Thyroid gland (tissue), 4 donors: ENCODE measurements around the gene MRAP. TPM values are rescaled to one million over a fixed set of nuclear protein-coding genes. Genes with fewer than 3 reads are reported as not detected.

ENCODE experiments used
- DNase-seq, 2 donors: peaks; one replicate each; pipeline ENCODE4 v3.0.0-alpha.2; 2019
- H3K27ac ChIP-seq, 3 donors: fragments of 200-600 bp; sonication (generic); 1 replicate in 2 of 3; 2 replicates in 1 of 3; pipeline ENCODE4 v1.5.1; 2016 to 2019; ENCODE audit warnings: mild to moderate bottlenecking in 1 of 3, moderate library complexity in 1 of 3
- H3K27me3 ChIP-seq: fragments of 200-600 bp; sonication (generic); one replicate; pipeline ENCODE4 v1.5.1; 2019
- H3K36me3 ChIP-seq, 2 donors: fragments of 200-600 bp; sonication (generic); one replicate each; pipeline ENCODE4 v1.5.1; 2016 to 2019
- H3K4me1 ChIP-seq, 2 donors: fragments of 200-600 bp; sonication (generic); one replicate each; pipeline ENCODE4 v1.5.1; 2017 to 2019
- H3K4me3 ChIP-seq, 3 donors: fragments of 200-600 bp; sonication (generic); replicated peaks in 1 of 3; 1 replicate in 2 of 3; 2 replicates in 1 of 3; pipeline ENCODE4 v1.5.1; 2016; ENCODE audit warnings: mild to moderate bottlenecking in 1 of 3
- H3K9me3 ChIP-seq: fragments of 200-600 bp; sonication (generic); one replicate; pipeline ENCODE4 v1.5.1; 2017
- POLR2A ChIP-seq, 2 donors: fragments of 450-650 bp; IDR thresholded peaks; one replicate each; pipeline ENCODE4 v1.6.1; 2017; ENCODE audit warnings: antibody characterized with exemption in 2 of 2, mild to moderate bottlenecking in 2 of 2, moderate library complexity in 1 of 2
- WGBS, 2 donors: methylation state at CpG; one replicate each; pipeline ENCODE4 v1.1.5; 2017; 5-methylcytosine and 5-hydroxymethylcytosine counted together
- intact Hi-C: fragments of 100-400 bp; cut with DNase I; formaldehyde crosslinking; loops from one replicate; pipeline ENCODE4 v1.15.1; 2023
- total RNA-seq, 4 donors: library from RNA; depleted of rRNA; stranded (reverse); fragments of >200 nt; gene quantifications; one replicate each; pipeline ENCODE4 v1.2.3, GENCODE V29; 2016
- TF ChIP-seq, protein P1 (sequence below), 6 experiments: fragments of 200-600 bp in 3 of 6; fragments of 450-650 bp in 3 of 6; sonication (generic) in 3 of 6; IDR thresholded peaks; one replicate each; pipeline ENCODE4 v1.5.1; 2016 to 2019; ENCODE audit warnings: antibody characterized with exemption in 6 of 6, mild to moderate bottlenecking in 2 of 6, inconsistent platforms in 1 of 6, moderate library complexity in 1 of 6

MRAP gene
- not detected for total RNA-seq

DNA sequence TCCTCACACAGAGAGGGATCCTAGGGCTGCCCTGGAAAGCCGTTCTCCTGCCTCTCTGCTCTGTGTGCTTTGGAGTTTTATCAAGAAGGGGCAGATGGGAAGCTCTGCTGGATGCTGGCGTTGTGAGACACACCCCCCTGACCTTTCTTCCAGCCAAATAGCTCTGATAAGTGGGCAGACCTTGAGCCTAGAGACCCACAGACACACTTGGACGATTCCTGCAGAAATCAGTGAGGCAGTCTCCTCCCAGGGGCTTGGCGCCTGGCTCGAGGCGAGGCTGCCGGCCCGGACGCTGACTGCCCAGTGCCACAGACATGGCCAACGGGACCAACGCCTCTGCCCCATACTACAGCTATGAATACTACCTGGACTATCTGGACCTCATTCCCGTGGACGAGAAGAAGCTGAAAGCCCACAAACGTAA lies at the start of gene MRAP:
MRAP (plus strand) TSS at position 198 of the 424 bp plus-strand sequence; CDS start at position 315, 117 bp downstream.
- no peak for TF ChIP-seq POLR2A (IDR thresholded peaks at IDR 0.05)
- TF ChIP-seq, protein P1, sequence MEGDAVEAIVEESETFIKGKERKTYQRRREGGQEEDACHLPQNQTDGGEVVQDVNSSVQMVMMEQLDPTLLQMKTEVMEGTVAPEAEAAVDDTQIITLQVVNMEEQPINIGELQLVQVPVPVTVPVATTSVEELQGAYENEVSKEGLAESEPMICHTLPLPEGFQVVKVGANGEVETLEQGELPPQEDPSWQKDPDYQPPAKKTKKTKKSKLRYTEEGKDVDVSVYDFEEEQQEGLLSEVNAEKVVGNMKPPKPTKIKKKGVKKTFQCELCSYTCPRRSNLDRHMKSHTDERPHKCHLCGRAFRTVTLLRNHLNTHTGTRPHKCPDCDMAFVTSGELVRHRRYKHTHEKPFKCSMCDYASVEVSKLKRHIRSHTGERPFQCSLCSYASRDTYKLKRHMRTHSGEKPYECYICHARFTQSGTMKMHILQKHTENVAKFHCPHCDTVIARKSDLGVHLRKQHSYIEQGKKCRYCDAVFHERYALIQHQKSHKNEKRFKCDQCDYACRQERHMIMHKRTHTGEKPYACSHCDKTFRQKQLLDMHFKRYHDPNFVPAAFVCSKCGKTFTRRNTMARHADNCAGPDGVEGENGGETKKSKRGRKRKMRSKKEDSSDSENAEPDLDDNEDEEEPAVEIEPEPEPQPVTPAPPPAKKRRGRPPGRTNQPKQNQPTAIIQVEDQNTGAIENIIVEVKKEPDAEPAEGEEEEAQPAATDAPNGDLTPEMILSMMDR (IDR thresholded peaks at IDR 0.05) = no peak
- Histone ChIP-seq H3K9me3 (no peaks in the 10 kb centered on the region), H3K27me3 (no peaks in the 10 kb centered on the region), H3K36me3 (no peaks in the 10 kb centered on the region), H3K4me1 (no peaks in the 10 kb centered on the region), H3K4me3 (no peak within 1 kb of the TSS), H3K27ac (no peak within 1 kb of the TSS)
- WGBS, 2 donors = 75 to 78% methylated on average over 7 to 13 of the region's 14 CpGs
- no peak for DNase-seq
- intact Hi-C loops = no loop called here

DNA sequence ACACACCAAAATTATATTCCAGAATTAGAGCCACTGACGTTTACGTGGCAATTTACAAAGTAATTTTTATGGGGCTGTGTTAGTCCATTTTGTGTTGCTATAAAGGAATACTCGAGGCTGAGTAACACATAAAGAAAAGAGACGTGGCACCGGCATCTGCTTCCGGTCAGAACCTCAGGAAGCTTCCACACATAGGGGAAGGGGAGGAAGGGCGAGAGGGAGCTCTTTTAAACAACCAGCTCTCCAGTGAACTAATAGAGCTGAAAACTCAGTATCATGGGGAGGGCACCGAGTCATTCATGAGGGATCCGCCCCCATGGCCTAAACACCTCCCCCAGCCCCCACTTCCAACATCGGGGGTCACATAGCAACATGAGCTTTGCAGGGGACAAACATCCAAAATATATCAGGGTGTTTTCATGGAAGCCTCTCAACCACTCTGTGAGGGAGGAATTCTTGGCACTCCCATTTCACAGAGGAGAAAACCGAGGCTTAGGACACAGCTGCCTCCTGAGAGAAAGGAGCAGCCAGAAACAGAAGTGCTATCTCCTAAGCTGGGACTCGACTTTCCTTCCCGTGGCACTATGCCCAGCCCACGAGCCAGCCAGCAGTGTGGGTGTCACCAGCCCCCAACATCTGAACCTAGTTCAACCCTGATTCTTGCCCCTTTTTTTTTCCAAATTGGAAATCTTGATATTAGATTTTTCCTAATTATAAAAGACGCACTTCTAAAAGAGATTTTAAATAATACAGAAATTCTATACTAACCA lies 49.0 kb upstream of the MRAP start:
- 77 to 83% methylated on average over 15 of the region's 15 CpGs for WGBS, 2 donors

DNA sequence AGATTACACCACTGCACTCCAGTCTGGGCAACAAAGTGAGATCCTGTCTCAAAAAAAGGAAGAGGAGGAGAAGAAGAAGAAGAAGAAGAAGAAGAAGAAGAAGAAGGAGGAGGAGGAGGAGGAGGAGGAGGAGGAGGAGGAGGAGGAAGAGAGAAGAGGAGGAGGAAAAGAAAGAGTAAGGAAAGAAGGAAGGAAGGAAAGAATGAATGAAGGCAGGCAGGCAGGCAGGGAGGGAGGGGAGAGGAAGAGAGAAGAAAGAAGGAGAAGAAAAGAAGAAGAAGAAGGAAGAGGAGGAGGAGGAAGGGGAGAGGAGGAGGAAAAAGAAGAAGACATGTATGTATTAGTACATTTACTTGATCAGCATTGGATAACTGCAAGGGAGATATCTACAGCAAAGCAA lies 46.5 kb upstream of the MRAP start:
- no peaks in the 10 kb centered on the region for H3K36me3 ChIP-seq
- H3K27me3 ChIP-seq = no peaks in the 10 kb centered on the region
- DNase-seq = no peak
- H3K4me3 ChIP-seq = no peak overlapping the region
- TF ChIP-seq POLR2A (IDR thresholded peaks at IDR 0.05) = no peak
- TF ChIP-seq, protein P1 (IDR thresholded peaks at IDR 0.05) = no peak
- intact Hi-C loops = loop anchor here (10.0 kb wide), 1 partner anchor 467 kb away; no protein-coding TSS in a partner anchor
- peaks cover 8 to 12% of the 10 kb centered on the region in 2 donors for H3K4me1 ChIP-seq
- H3K27ac ChIP-seq = no peak overlapping the region
- no peaks in the 10 kb centered on the region for H3K9me3 ChIP-seq

More for the DNA sequence above, 49.0 kb upstream of the MRAP start:
- H3K9me3 ChIP-seq = no peaks in the 10 kb centered on the region
- H3K4me1 ChIP-seq = no peaks in the 10 kb centered on the region
- H3K27me3 ChIP-seq = no peaks in the 10 kb centered on the region
- no peaks in the 10 kb centered on the region for H3K36me3 ChIP-seq
- H3K27ac ChIP-seq = no peak overlapping the region
- H3K4me3 ChIP-seq = no peak overlapping the region
- TF ChIP-seq, protein P1 (IDR thresholded peaks at IDR 0.05) = no peak
- no peak for TF ChIP-seq POLR2A (IDR thresholded peaks at IDR 0.05)
- intact Hi-C loops = loop anchor here (10.0 kb wide), 1 partner anchor 465 kb away; no protein-coding TSS in a partner anchor
- DNase-seq = no peak

DNA sequence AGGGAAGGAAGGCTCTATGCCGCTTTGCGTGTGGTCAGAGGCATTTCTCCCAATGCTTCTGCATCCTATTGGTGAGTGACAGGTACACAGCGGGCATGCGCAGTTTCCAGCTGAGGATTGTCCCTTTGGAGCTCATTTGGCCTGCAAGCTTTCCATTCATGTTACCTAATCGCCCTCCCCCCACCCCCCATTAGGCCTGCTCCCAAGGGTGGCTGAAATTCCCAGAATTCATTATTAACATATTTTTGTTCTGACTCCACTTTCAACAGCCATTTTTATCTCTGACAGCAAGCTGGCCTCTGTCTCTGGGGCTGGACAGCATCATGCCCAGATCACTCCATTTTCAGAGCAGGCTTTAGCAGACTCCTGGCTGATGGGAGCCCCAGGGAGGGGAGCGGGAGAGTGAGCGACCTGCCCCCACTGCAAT lies 45.4 kb upstream of the MRAP start:
- Histone ChIP-seq H3K9me3 (no peaks in the 10 kb centered on the region), H3K27me3 (no peaks in the 10 kb centered on the region), H3K4me1 (peaks cover 8 to 14% of the 10 kb centered on the region in 2 donors), H3K36me3 (no peaks in the 10 kb centered on the region), H3K27ac (no peak overlapping the region), H3K4me3 (no peak overlapping the region)
- WGBS, 2 donors = 70 to 79% methylated on average over 6 to 7 of the region's 7 CpGs
- no peak for TF ChIP-seq POLR2A (IDR thresholded peaks at IDR 0.05)
- intact Hi-C loops = loop anchor here (10.0 kb wide), 1 partner anchor 468 kb away; no protein-coding TSS in a partner anchor
- no peak for DNase-seq

DNA sequence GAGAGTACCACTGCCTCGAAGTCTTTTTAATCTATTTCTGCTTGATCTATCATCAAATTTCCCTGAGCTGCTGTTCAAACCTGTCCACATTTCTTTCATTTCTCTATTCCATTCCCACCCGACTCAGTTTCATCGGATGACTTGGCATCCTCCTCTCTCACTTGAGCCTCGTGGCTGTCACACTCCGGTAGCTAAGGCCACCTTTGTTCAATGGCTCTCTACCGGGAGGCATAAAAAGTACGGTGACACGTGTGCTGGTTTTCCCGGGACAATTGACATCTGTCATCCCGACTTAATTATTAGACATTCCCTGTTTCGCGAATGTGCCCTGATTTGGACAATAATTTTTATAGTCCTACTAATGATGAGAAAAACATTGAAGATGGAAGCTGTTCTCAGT lies 42.4 kb upstream of the MRAP start:
- H3K9me3 ChIP-seq = no peaks in the 10 kb centered on the region
- H3K4me3 ChIP-seq = no peak overlapping the region
- 35 to 40% methylated on average over 12 of the region's 12 CpGs for WGBS, 2 donors
- peak overlapping the region in 1 of 3 donors; percentile 6 for H3K27ac ChIP-seq
- peak; percentile 56 to 70 for DNase-seq
- no peak for TF ChIP-seq POLR2A (IDR thresholded peaks at IDR 0.05)
- TF ChIP-seq, protein P1 (IDR thresholded peaks at IDR 0.05) = no peak
- H3K27me3 ChIP-seq = no peaks in the 10 kb centered on the region
- peaks cover 8 to 14% of the 10 kb centered on the region in 2 donors for H3K4me1 ChIP-seq
- H3K36me3 ChIP-seq = no peaks in the 10 kb centered on the region
- intact Hi-C loops = loop anchor here (5.0 to 10.0 kb wide), 2 partner anchors 389 to 471 kb away; no protein-coding TSS in a partner anchor
